Fibroblast of the aortic adventitia (primary cell): ENCODE data around the gene PCSK9. TPM values are rescaled to one million over a fixed set of nuclear protein-coding genes. Genes with fewer than 3 reads are reported as not detected.

Experiments
- DNase-seq: peaks from one replicate; pipeline ENCODE4 v3.0.0-alpha.2; 2010; ENCODE audit warnings: low read depth
- H3K4me3 ChIP-seq: 2 replicates; pipeline ENCODE4 v1.5.1; 2011; ENCODE audit warnings: low read depth, mild to moderate bottlenecking, control low read depth, low read length, moderate library complexity
- total RNA-seq: library from RNA; depleted of rRNA; stranded (reverse); fragments of >200 nt; gene quantifications from 2 replicates; pipeline ENCODE4 v1.2.3, GENCODE V29; 2012; ENCODE audit warnings: low replicate concordance
- TF ChIP-seq, protein P1 (sequence below): IDR thresholded peaks from 2 replicates; pipeline ENCODE4 v1.5.1; 2011; ENCODE audit warnings: mild to moderate bottlenecking, low read length, control low read depth, inconsistent platforms; ENCODE audit not compliant: insufficient read depth

Gene PCSK9
- total RNA-seq, 1 donor: 1.1 TPM

GRCh38 chr1:55048453-55049270 is 9.3 kb downstream of the PCSK9 start:
- TF ChIP-seq, protein P1, sequence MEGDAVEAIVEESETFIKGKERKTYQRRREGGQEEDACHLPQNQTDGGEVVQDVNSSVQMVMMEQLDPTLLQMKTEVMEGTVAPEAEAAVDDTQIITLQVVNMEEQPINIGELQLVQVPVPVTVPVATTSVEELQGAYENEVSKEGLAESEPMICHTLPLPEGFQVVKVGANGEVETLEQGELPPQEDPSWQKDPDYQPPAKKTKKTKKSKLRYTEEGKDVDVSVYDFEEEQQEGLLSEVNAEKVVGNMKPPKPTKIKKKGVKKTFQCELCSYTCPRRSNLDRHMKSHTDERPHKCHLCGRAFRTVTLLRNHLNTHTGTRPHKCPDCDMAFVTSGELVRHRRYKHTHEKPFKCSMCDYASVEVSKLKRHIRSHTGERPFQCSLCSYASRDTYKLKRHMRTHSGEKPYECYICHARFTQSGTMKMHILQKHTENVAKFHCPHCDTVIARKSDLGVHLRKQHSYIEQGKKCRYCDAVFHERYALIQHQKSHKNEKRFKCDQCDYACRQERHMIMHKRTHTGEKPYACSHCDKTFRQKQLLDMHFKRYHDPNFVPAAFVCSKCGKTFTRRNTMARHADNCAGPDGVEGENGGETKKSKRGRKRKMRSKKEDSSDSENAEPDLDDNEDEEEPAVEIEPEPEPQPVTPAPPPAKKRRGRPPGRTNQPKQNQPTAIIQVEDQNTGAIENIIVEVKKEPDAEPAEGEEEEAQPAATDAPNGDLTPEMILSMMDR: no peak
- H3K4me3 ChIP-seq: no peak overlapping the region
- no peak for DNase-seq

GRCh38 chr1:55049271-55049913 is 10.0 kb downstream of the PCSK9 start:
- DNase-seq: no peak
- TF ChIP-seq, protein P1: no peak
- no peak overlapping the region for H3K4me3 ChIP-seq

- TF ChIP-seq, protein P1: no peak
- H3K4me3 ChIP-seq: no peak overlapping the region
- DNase-seq: peak; percentile 62
Observed at GRCh38 chr1:55049914-55050278, 10.5 kb downstream of the PCSK9 start.

DNA sequence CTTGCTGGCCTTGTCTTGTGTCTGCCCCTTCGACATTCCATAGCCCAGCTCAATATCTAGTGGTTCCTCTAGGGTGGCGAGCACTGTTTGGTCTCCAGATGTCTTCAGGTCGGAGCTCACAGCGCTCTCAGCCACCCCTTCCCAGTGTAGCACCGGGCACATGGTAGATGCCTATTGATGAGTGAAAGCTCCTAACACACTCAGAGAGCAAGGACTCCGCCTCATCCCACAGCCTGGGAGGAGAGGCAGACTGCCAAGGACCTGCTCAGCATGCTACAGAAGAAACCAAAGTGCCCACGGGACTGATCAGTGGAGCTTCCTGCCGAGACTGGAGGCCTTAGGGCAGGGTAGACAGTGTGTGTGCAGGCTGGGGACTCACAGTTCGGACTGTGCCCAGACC is 10.9 kb downstream of the PCSK9 start:
- TF ChIP-seq, protein P1: no peak
- H3K4me3 ChIP-seq: no peak overlapping the region
- peak; percentile 57 for DNase-seq

GRCh38 chr1:55051169-55051568 is 11.8 kb downstream of the PCSK9 start:
- no peak for DNase-seq
- H3K4me3 ChIP-seq: no peak overlapping the region
- TF ChIP-seq, protein P1: no peak

DNA sequence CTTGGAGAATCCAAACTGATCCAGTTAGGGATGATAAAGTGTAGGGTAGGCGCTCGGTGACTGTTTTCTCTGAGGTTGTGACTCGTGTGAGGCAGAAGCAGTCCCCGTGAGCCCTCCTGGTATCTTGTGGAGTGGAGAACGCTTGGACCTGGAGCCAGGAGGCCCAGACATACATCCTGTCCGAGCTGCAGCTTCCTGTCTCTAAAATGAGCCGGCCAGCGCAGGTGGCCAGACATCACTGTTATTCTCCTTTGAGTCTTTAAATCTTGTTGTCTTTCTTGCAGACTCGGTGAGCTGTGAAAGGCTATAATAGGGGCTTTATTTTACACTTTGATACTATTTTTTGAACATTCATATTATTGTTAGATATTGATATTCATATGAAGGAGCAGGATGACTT is 12.3 kb downstream of the PCSK9 start:
- TF ChIP-seq, protein P1: no peak
- no peak overlapping the region for H3K4me3 ChIP-seq
- DNase-seq: no peak
